Endothelial cell of umbilical vein (primary cell): ENCODE data around the gene NNT. TPM values are rescaled to one million over a fixed set of nuclear protein-coding genes. Genes with fewer than 3 reads are reported as not detected.

Experiments used
- BruUV-seq: library from RNA; stranded (reverse); fragments of 400-500 nt; replicated peaks from 2 replicates; lab custom pipeline; 2021; lab: Mats Ljungman, UMichigan
- CTCF ChIA-PET: fragments of 300-600, 350-600 bp; sonication (Branson Sonifier 250); formaldehyde crosslinking; loops from one replicate; lab custom pipeline; 2021; ENCODE audit warnings: antibody characterized with exemption, inconsistent platforms; lab: Charles Lee
- POLR2A ChIA-PET: fragments of 300-600, 350-600 bp; sonication (Branson Sonifier 250); formaldehyde crosslinking; loops from one replicate; lab custom pipeline; 2021; ENCODE audit warnings: antibody characterized with exemption, inconsistent platforms; lab: Charles Lee
- DNase-seq: peaks from one replicate; pipeline ENCODE4 v3.0.0-alpha.2; 2011; ENCODE audit warnings: low read depth, low spot score
- FAIRE-seq: peaks from 2 replicates; lab custom pipeline; 2011; peaks lifted over from hg19 to GRCh38; lab: Jason Lieb, UNC
- H2AFZ ChIP-seq: 2 replicates; pipeline ENCODE4 v1.6.0; 2012; ENCODE audit warnings: low read depth, low read length, control low read depth, inconsistent platforms
- H3K27ac ChIP-seq: 2 replicates; pipeline ENCODE4 v1.5.1; 2011; ENCODE audit warnings: low read depth, mild to moderate bottlenecking, control low read depth, low read length, moderate library complexity; ENCODE audit not compliant: insufficient read depth
- H3K27me3 ChIP-seq, 2 experiments: 2 replicates each; pipeline versions ENCODE4 v1.6.0 to v1.6.1; 2011; ENCODE audit warnings: low read length in 2 of 2, mixed read lengths in 1 of 2; ENCODE audit not compliant: control insufficient read depth in 2 of 2, insufficient read depth in 2 of 2
- H3K36me3 ChIP-seq, 2 experiments: 2 replicates in 1 of 2; 3 replicates in 1 of 2; pipeline ENCODE4 v1.5.1; 2011; ENCODE audit warnings: low read length in 2 of 2, mild to moderate bottlenecking in 1 of 2, moderate library complexity in 1 of 2; ENCODE audit not compliant: control insufficient read depth in 2 of 2, insufficient read depth in 2 of 2; ENCODE audit errors: extremely low read depth in 1 of 2
- H3K4me1 ChIP-seq: 3 replicates; pipeline ENCODE4 v1.5.1; 2011; ENCODE audit warnings: mild to moderate bottlenecking, low read length; ENCODE audit not compliant: control insufficient read depth, insufficient read depth; ENCODE audit errors: extremely low read depth
- H3K4me2 ChIP-seq: 2 replicates; pipeline ENCODE4 v1.6.1; 2011; ENCODE audit warnings: low read length, control low read depth, mixed read lengths; ENCODE audit not compliant: insufficient read depth
- H3K4me3 ChIP-seq, 3 experiments: fragments of 200-600 bp in 1 of 3; sonication (generic), shearing (Covaris generic) in 1 of 3; replicated peaks in 1 of 3; 2 replicates each; pipeline ENCODE4 v1.5.1; 2011 to 2016; ENCODE audit warnings: control low read depth in 3 of 3, low read length in 3 of 3, mild to moderate bottlenecking in 2 of 3, inconsistent platforms in 1 of 3, low read depth in 1 of 3, moderate library complexity in 1 of 3; ENCODE audit not compliant: insufficient read depth in 1 of 3
- H3K79me2 ChIP-seq: 2 replicates; pipeline ENCODE4 v1.6.0; 2012; ENCODE audit warnings: low read length, inconsistent platforms; ENCODE audit not compliant: control insufficient read depth, insufficient read depth
- H3K9ac ChIP-seq: replicated peaks from 2 replicates; pipeline ENCODE3; 2011; ENCODE audit warnings: low read length, control low read depth; ENCODE audit not compliant: insufficient read depth; ENCODE audit errors: extremely low read depth
- H3K9me1 ChIP-seq: replicated peaks from 3 replicates; pipeline ENCODE4 v1.6.0; 2011; ENCODE audit warnings: mild to moderate bottlenecking, low read length; ENCODE audit not compliant: control insufficient read depth, insufficient read depth; ENCODE audit errors: extremely low read depth
- H3K9me3 ChIP-seq: replicated peaks from 2 replicates; pipeline ENCODE4 v1.5.1; 2012; ENCODE audit warnings: low read length, inconsistent platforms; ENCODE audit not compliant: control insufficient read depth, insufficient read depth
- H4K20me1 ChIP-seq: replicated peaks from 2 replicates; pipeline ENCODE3; 2011; ENCODE audit warnings: mild to moderate bottlenecking, low read length; ENCODE audit not compliant: control insufficient read depth, insufficient read depth; ENCODE audit errors: extremely low read depth
- CTCF ChIP-seq, 2 donors: IDR thresholded peaks; 1 replicate in 1 of 2; 2 replicates in 1 of 2; pipeline ENCODE4 v1.5.1; 2011; ENCODE audit warnings: low read length in 2 of 2, mild to moderate bottlenecking in 2 of 2, moderate library complexity in 2 of 2, control low read depth in 1 of 2, inconsistent platforms in 1 of 2, low read depth in 1 of 2; ENCODE audit not compliant: insufficient read depth in 1 of 2; ENCODE audit errors: extremely low read depth in 1 of 2
- EZH2 ChIP-seq: IDR thresholded peaks from 2 replicates; pipeline ENCODE4 v1.6.1; 2012; ENCODE audit warnings: borderline replicate concordance, low read depth, mild to moderate bottlenecking, moderate library complexity, low read length, inconsistent platforms; ENCODE audit not compliant: severe bottlenecking
- FOS ChIP-seq: IDR thresholded peaks from 2 replicates; pipeline ENCODE4 v1.6.1; 2011; ENCODE audit warnings: mild to moderate bottlenecking, low read length, moderate library complexity, borderline replicate concordance; ENCODE audit not compliant: insufficient read depth
- GATA2 ChIP-seq: IDR thresholded peaks from 2 replicates; pipeline ENCODE4 v1.7.0; 2011; ENCODE audit warnings: low read depth, mild to moderate bottlenecking, moderate library complexity, mixed read lengths, low read length; ENCODE audit not compliant: insufficient read length, insufficient read depth
- dilution Hi-C: fragments of 300-500 bp; cut with MboI; formaldehyde crosslinking; loops from one replicate; pipeline ENCODE4 v1.15.0; 2019; ENCODE audit warnings: low sequenced_read_pairs; ENCODE audit not compliant: extremely low pct_ligation_motif_present
- intact Hi-C: fragments of 100-400 bp; cut with micrococcal nuclease; formaldehyde crosslinking; loops from one replicate; pipeline ENCODE4 v1.10.0; 2022
- polyA plus RNA-seq, 4 experiments: library from polyadenylated mRNA; depleted of rRNA in 3 of 4; stranded (reverse) in 3 of 4; unstranded in 1 of 4; fragments of >200 nt; gene quantifications; 2 replicates each; pipeline versions ENCODE4 v1.2.1 to v1.2.3, GENCODE V29; 2011 to 2012; ENCODE audit warnings: missing spikeins in 1 of 4
- total RNA-seq: library from RNA; stranded (reverse); gene quantifications from 2 replicates; pipeline ENCODE4 v1.2.3, GENCODE V29; 2021

NNT gene
- total and polyA plus RNA-seq, 2 donors (not counting 3 experiments of a cell fraction or from before 2014, with no cell fraction given), result 38.2 to 82.5 TPM

- BruUV-seq, result no TSS peak
- peak in 1 of 2 donors; percentile 16 for TF ChIP-seq CTCF (IDR thresholded peaks at IDR 0.05; ENCODE audit: extremely low read depth in 1 of 2, insufficient read depth in 1 of 2, low read depth in 1 of 2, low read length in 2 of 2)
- TF ChIP-seq GATA2, result no peak
- H3K27ac ChIP-seq, result no peak overlapping the region
- DNase-seq, result no peak
- peaks cover 11% of the 10 kb centered on the region for H3K79me2 ChIP-seq
- H3K4me2 ChIP-seq, result no peak overlapping the region
- no peak overlapping the region for H2AFZ ChIP-seq
- H3K36me3 ChIP-seq, result peaks cover 0 to 2% of the 10 kb centered on the region in 2 experiments
- H3K9me3 ChIP-seq, result no peaks in the 10 kb centered on the region
- no peaks in the 10 kb centered on the region for H3K27me3 ChIP-seq
- dilution Hi-C loops (no loop called here), intact Hi-C loops (no loop called here)
- H4K20me1 ChIP-seq, result no peaks in the 10 kb centered on the region
- H3K4me3 ChIP-seq, result no peak overlapping the region
- FAIRE-seq, result no peak
- ChIA-PET CTCF (interaction anchor here (0.7 to 2.2 kb wide), 4 partner anchors 15 to 230 kb away, joined by 3 to 7 read pairs (median 4); no protein-coding TSS in a partner anchor), POLR2A (no interaction called here)
- H3K9ac ChIP-seq, result no peak overlapping the region
- H3K9me1 ChIP-seq, result no peaks in the 10 kb centered on the region
- peaks cover 7% of the 10 kb centered on the region for H3K4me1 ChIP-seq
Observed at GRCh38 chr5:43609752-43610151, 6.8 kb downstream of the NNT start.

- Histone ChIP-seq H2AFZ (no peak overlapping the region), H3K4me1 (peaks cover 4% of the 10 kb centered on the region), H3K36me3 (peaks cover 2 to 7% of the 10 kb centered on the region in 2 experiments), H3K9me1 (no peaks in the 10 kb centered on the region), H3K9me3 (no peaks in the 10 kb centered on the region), H3K27ac (no peak overlapping the region), H3K4me2 (no peak overlapping the region), H4K20me1 (no peaks in the 10 kb centered on the region), H3K79me2 (no peaks in the 10 kb centered on the region), H3K4me3 (no peak overlapping the region), H3K9ac (no peak overlapping the region), H3K27me3 (no peaks in the 10 kb centered on the region)
- FAIRE-seq (no peak), DNase-seq (no peak)
- CTCF ChIA-PET, result interaction anchor here (2.0 kb wide), 1 partner anchor 18 kb away, joined by 7 read pairs; no protein-coding TSS in a partner anchor
- intact Hi-C loops (no loop called here), dilution Hi-C loops (no loop called here)
- POLR2A ChIA-PET, result no interaction called here
- BruUV-seq, result no TSS peak
- TF ChIP-seq FOS (no peak), EZH2 (no peak)
Observed at GRCh38 chr5:43613370-43613769, 10.4 kb downstream of the NNT start.
